NB4 (cell line): ENCODE results near the gene GLRX3.

Experiments used
- POLR2A ChIP-seq: IDR thresholded peaks from 2 replicates; pipeline ENCODE4 v1.6.1; 2011; ENCODE audit warnings: mild to moderate bottlenecking; ENCODE audit not compliant: insufficient read length; ENCODE audit errors: extremely low read depth
- TF ChIP-seq, protein P1 (sequence below): IDR thresholded peaks from one replicate; pipeline ENCODE4 v1.5.1; 2012; ENCODE audit warnings: low read depth, low read length
- TF ChIP-seq, protein P2 (sequence below): IDR thresholded peaks from 2 replicates; pipeline ENCODE4 v1.6.1; 2011; ENCODE audit warnings: low read depth, low read length

DNA sequence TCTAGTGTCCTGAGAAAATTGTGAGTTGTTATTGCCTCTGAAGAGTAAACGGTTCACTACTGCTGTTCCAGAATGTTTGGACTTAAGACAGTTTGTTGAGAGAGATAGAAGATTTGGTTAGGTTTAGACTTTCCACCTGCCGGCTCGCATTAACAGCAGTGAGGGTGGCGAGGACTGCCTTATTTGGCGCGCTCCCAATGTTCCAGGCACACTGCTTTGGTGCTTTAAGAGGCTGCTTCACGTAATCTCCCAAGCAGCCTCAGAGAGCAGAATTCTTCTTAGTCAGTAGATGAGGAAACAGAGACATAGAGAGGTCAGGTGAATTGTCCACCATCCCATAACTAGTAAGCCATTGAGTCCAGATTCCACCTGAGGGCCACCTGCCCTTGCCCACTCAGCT is 41.1 kb downstream of the GLRX3 start:
- TF ChIP-seq POLR2A: no peak
- TF ChIP-seq, protein P1, sequence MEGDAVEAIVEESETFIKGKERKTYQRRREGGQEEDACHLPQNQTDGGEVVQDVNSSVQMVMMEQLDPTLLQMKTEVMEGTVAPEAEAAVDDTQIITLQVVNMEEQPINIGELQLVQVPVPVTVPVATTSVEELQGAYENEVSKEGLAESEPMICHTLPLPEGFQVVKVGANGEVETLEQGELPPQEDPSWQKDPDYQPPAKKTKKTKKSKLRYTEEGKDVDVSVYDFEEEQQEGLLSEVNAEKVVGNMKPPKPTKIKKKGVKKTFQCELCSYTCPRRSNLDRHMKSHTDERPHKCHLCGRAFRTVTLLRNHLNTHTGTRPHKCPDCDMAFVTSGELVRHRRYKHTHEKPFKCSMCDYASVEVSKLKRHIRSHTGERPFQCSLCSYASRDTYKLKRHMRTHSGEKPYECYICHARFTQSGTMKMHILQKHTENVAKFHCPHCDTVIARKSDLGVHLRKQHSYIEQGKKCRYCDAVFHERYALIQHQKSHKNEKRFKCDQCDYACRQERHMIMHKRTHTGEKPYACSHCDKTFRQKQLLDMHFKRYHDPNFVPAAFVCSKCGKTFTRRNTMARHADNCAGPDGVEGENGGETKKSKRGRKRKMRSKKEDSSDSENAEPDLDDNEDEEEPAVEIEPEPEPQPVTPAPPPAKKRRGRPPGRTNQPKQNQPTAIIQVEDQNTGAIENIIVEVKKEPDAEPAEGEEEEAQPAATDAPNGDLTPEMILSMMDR: no peak
- TF ChIP-seq, protein P2, sequence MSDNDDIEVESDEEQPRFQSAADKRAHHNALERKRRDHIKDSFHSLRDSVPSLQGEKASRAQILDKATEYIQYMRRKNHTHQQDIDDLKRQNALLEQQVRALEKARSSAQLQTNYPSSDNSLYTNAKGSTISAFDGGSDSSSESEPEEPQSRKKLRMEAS: no peak
